ENCODE measurements around the gene DISC1.
"Not testable (repeated sequence)": the region's sequence is repeated elsewhere in the genome, so short reads cannot be mapped to it uniquely, and the experiment has no call there.

The DISC1 gene

GRCh38 chr1:231887866-231888265, 261.3 kb downstream of the DISC1 start:
- no peak for DNase-seq (ENCODE audit: low read depth)

DNA sequence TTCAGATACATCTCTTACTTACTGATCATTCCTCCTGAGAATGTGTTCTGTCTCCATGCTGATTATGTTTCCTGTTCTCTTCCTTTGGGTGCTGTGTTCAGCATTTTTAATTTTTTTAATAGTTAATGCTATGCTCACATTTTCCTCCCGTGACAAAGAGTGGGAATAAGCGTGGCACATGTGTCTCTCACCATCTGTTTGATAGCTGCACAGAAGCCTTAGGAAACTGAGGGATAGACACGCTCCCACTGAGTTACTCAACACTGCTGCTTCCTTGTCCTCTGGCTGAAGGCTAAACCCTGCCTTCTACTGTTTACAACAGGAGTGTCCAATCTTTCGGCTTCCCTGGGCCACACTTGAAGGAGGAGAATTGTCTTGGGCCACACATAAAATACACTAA, 264.2 kb downstream of the DISC1 start:
- DNase-seq (ENCODE audit: low read depth) = no peak

DNA sequence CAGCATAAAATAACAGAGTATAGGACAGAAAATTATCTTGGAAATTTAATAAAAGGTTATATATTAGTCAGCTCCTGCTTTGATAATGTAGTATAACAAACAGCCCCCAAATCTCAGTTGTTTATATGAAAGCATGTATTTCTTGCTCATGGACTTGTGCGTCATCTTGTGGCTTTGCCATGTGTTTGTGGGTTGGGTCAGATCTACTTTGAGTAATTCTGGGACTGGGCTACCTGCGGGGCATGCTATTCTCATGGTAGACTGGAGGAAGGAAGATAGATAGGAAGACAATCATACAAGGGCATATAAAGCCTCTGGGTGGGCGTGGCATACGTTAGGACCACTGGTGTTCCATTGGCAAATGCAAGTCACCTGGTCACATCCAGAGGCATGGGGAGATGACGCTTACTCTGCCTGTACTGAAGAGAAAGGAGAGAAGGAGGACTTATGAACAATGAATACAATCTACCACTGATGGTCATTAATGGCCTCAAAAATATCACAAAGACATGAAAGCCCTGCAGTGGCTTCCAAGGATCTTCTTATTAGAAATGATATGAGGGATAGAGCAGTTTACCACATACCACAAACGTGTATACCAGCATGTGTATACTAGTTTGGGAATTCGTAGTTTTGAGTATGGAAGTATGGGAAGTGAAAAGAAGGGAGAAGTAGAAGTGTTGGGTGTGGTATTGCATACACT, 267.0 kb downstream of the DISC1 start:
- DNase-seq (ENCODE audit: low read depth) = no peak

DNA sequence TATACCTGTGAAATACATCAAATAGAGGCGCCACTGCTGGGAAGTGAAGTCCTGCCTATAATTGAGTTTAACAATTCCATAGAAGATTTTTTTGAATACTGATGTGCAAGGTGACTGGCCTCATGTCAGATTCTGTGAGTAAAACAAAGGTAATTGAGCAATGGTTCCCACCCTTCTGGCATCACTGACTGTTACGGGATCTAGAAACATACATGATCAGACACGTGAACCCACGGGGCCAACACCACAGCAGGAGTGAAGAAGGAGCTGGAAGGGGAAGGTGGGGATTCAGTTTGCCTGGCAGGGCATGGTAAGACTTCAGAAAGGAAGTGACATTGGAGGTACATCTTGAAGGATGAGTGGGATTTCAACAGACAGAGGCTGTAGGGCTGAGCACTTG, 270.2 kb downstream of the DISC1 start:
- no peak for DNase-seq (ENCODE audit: low read depth)

GRCh38 chr1:231899046-231899445, 272.5 kb downstream of the DISC1 start:
- DNase-seq (ENCODE audit: low read depth) = no peak

GRCh38 chr1:231899713-231900435, 273.3 kb downstream of the DISC1 start:
- no peak for DNase-seq (ENCODE audit: low read depth)

DNA sequence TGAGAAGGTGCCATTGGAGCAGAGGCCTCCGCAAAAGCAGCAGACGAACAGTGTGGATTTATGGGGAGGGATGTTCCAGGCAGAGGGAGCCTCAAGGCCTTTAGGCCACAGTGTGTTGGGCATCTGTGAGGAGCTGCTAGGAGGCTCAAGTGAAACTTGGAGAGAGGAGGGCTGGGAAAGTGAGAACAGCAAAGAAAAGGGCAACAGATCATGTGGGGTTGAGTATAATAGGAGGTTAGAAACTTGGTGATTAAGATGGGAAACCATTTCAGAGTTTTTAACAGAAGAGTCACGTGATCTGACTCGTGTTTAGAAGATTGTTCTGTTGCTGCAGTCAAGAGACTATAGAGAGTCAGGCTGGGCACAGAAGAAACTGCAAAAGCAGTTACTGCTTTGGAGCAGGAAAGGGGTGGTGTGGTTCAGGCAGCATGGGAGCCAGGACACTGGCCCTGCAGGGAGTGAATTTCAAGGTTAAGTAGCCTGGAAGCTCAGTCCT, 277.0 kb downstream of the DISC1 start:
- DNase-seq (ENCODE audit: low read depth) = no peak

- DNase-seq (ENCODE audit: low read depth) = not testable (repeated sequence)
Observed at GRCh38 chr1:231907310-231907709, 280.7 kb downstream of the DISC1 start.

- DNase-seq (ENCODE audit: low read depth) = no peak
Observed at GRCh38 chr1:231913493-231913892, 286.9 kb downstream of the DISC1 start.

DNA sequence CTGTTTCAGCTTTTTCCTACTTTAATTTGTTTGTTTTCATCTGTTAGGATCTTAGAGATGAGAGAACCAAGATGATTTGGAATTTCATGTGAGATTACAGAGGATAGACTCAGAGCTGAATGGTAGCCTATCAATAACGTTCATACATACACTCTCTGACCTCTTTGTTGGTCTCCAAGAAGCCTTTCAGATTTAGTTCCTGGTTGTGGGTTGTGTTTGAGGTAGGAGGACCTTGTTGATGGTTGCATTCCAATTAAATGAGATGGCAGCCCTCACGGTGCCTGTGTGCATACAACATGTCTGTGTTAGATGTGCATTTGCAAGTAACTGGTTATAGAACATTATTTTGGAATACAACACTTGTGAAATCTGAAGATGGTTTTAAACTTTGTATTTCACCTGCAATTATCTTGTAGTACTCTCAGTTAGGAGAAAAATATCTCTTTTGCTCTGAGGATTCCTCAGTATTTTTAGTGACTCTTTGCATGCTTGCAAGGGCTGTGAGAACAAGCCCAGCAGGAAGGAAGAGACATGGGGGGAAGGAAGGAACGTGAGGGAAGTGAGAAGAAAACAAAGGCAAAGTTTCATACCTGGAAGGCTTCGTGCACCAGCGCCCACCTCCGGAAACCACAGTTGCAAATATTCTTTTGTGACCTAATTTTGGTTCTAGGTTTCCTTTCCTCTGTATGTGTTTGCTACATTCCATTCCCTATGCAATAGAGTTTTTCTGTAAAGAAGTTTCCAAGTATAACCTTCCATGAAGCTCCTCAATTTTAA, 291.8 kb downstream of the DISC1 start:
- DNase-seq (ENCODE audit: low read depth) = no peak

GRCh38 chr1:231919239-231919885, 292.8 kb downstream of the DISC1 start:
- no peak for DNase-seq (ENCODE audit: low read depth)

DNA sequence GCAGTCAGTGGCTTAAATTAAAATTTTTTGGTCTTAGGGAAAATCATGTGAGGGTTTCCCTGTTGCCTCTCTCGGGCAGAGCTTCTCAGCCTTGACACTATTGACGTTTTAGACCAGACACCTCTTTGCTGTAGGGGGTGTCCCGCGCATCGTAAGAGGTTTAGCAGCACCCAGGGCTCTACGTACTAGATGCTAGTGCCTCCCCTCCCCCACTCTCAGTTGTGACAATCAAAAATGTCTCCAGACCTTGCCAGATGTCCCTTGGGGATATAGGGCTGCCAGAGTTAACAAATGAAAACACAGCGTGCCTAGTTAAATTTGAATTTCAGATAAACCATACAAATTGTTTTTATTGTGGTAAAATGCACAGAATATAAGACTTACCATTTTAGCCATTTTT, 293.3 kb downstream of the DISC1 start:
- no peak for DNase-seq (ENCODE audit: low read depth)

DNA sequence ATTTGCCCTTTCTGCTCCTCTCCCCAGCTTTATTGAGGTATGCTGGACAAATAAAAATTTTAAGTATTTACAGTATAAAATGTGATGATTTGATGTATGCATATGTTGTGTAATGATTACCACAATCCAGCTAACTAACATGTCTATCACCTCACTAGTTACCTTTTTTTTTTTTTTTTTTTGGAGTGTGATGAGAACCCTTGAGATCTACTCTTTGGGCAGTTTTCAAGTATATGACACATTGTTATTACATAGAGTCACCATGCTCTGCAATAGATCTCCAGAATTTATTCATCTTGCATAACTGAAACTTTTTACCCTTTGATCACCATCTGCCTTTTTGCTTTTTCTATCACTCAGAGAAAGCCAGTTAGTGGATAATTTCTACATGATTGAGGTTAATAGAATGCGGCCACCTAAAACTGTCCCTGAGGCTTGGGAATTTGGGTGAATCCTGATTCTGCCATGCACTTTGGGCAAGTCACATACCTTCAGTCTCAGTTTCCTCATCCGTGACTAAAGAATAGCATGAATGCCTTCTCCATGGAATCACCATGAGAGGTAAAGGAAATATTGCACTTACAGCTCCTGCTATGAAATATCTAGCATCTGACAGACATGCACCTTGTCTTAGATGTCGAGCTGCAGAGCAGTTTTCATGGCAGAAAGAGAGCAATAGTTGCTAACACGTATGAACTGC, 295.2 kb downstream of the DISC1 start:
- DNase-seq (ENCODE audit: low read depth) = no peak

GRCh38 chr1:231923491-231924041, 297.0 kb downstream of the DISC1 start:
- no peak for DNase-seq (ENCODE audit: low read depth)

DNA sequence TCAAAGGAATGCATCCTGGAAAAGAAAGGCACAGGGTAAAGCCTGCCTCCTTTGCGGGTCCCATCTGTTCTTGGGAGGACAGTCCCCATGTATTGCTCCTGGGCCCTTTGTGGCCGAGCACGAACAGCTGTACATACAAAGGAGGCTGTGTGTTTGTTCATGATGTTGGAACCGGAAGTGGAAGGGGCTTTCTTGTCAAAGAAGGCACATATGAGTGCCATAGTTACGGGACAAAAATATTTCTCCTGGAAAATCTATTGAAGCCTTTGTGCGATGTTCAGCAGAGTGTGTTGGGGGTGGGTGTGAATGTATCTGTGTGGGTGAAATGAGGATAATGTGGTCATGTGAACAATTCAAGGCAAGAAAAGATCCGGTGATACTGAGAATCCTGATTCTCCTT, 297.6 kb downstream of the DISC1 start:
- no peak for DNase-seq (ENCODE audit: low read depth)

- no peak for DNase-seq (ENCODE audit: low read depth)
Observed at GRCh38 chr1:231925864-231926263, 299.3 kb downstream of the DISC1 start.

GRCh38 chr1:231926340-231926739, 299.8 kb downstream of the DISC1 start:
- no peak for DNase-seq (ENCODE audit: low read depth)

DNA sequence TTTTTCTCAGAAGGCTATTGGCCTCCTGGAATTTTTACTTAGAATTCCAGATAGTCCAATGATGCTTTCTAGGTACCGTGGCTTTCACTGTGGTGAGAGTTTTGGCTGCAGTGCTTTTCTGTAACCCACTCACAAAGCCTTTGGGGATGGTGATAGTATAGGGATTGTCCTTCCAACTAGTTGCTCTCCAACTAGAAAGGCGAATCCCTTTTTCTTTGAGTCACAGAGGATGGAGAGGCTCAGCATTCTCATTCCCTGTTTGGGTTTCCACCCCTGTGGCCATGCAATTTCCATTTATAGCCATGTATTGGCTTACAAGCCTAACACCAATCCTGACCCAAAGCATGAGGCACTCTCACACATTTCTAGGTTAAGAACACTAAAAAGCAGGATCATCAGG, 300.3 kb downstream of the DISC1 start:
- DNase-seq (ENCODE audit: low read depth) = no peak

DNA sequence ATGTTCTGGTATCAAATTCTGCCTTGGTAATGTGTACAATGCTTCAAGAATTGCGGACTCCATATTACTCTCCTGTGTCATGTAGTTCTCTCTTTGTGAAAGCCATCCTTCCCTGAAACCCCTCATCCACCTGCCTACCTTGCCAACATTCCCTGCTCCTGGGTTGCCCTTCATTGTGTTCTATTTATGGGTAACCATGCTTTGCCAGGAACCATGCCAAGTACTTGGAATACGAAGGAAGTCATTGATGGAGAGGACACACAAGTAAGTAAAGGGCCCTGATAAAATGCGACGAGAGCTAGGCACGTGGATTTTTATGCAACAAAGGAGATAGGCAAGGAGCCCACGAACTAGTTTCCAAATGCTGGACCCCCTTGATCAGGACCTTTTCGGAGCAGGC, 300.8 kb downstream of the DISC1 start:
- no peak for DNase-seq (ENCODE audit: low read depth)

DNA sequence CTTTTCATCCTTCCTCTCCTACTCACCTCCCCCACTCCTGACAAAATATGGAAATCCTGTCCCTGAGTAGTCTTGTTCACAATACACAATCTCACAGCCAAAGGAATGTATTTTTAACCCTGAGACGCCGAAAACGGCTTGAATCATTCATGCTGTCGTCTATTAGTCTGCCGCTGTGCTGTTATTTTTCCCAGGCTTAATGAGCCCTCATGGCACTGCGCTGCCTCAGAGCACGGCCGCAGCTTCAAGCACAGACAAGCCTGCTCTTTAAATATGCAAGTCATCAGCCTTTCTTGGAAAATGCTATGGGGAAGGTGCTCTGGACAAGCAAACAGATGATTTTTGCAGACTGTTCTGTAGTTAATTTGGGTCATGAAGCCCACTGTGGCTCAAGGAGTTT, 302.7 kb downstream of the DISC1 start:
- no peak for DNase-seq (ENCODE audit: low read depth)

DNA sequence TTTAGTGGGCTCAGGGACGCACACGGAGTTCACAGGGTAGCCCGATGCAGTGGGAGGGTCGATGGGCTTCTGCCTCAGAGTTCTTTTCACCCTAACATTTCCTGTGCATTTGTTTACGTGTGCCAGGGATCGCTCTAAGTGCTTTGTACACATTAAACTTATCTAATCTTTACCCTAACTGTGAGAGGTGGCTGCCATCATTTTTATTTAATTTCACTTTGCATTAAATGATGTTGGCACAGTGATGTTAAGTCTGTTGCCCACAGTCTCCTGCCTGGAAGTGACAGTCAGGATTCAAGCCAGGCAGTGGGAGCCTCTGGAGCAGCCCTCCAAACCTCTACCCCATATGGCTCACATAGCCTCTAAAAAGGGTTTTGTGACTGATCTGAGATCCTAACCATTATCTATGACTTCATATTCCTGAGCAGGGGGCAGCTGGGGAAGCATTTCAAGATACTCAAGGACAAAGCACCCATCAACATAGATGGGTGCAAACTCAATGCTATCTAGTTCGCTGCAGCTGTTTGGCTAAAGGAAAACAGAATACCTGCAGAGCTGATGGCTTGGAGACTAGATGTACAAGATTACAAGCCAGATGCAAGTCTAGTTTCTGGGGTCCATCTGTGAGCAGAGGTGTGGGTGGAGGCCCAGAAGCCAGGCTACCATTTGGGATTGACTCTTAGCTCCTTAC, 303.8 kb downstream of the DISC1 start:
- DNase-seq (ENCODE audit: low read depth) = no peak

All from stimulated activated CD8-positive, alpha-beta memory T cell treated with anti-CD3 and anti-CD28 coated beads, Interleukin-12 subunit alpha, Interleukin-12 subunit beta, amount 100 ng/mL, for 4 hours (primary cell).